Thyroid gland (tissue), 4 donors: ENCODE results near the gene SETD4. TPM values are rescaled to one million over a fixed set of nuclear protein-coding genes. Genes with fewer than 3 reads are reported as not detected.

ENCODE experiments used
- DNase-seq, 2 donors: peaks; one replicate each; pipeline ENCODE4 v3.0.0-alpha.2; 2019
- H3K27ac ChIP-seq, 3 donors: fragments of 200-600 bp; sonication (generic); 1 replicate in 2 of 3; 2 replicates in 1 of 3; pipeline ENCODE4 v1.5.1; 2016 to 2019; ENCODE audit warnings: mild to moderate bottlenecking in 1 of 3, moderate library complexity in 1 of 3
- H3K27me3 ChIP-seq: fragments of 200-600 bp; sonication (generic); one replicate; pipeline ENCODE4 v1.5.1; 2019
- H3K36me3 ChIP-seq, 2 donors: fragments of 200-600 bp; sonication (generic); one replicate each; pipeline ENCODE4 v1.5.1; 2016 to 2019
- H3K4me1 ChIP-seq, 2 donors: fragments of 200-600 bp; sonication (generic); one replicate each; pipeline ENCODE4 v1.5.1; 2017 to 2019
- H3K4me3 ChIP-seq, 3 donors: fragments of 200-600 bp; sonication (generic); replicated peaks in 1 of 3; 1 replicate in 2 of 3; 2 replicates in 1 of 3; pipeline ENCODE4 v1.5.1; 2016; ENCODE audit warnings: mild to moderate bottlenecking in 1 of 3
- H3K9me3 ChIP-seq: fragments of 200-600 bp; sonication (generic); one replicate; pipeline ENCODE4 v1.5.1; 2017
- CTCF ChIP-seq, 6 experiments: fragments of 200-600 bp in 3 of 6; fragments of 450-650 bp in 3 of 6; sonication (generic) in 3 of 6; IDR thresholded peaks; one replicate each; pipeline ENCODE4 v1.5.1; 2016 to 2019; ENCODE audit warnings: antibody characterized with exemption in 6 of 6, mild to moderate bottlenecking in 2 of 6, inconsistent platforms in 1 of 6, moderate library complexity in 1 of 6
- POLR2A ChIP-seq, 2 donors: fragments of 450-650 bp; IDR thresholded peaks; one replicate each; pipeline ENCODE4 v1.6.1; 2017; ENCODE audit warnings: antibody characterized with exemption in 2 of 2, mild to moderate bottlenecking in 2 of 2, moderate library complexity in 1 of 2
- WGBS, 2 donors: methylation state at CpG; one replicate each; pipeline ENCODE4 v1.1.5; 2017; 5-methylcytosine and 5-hydroxymethylcytosine counted together
- intact Hi-C: fragments of 100-400 bp; cut with DNase I; formaldehyde crosslinking; loops from one replicate; pipeline ENCODE4 v1.15.1; 2023
- total RNA-seq, 4 donors: library from RNA; depleted of rRNA; stranded (reverse); fragments of >200 nt; gene quantifications; one replicate each; pipeline ENCODE4 v1.2.3, GENCODE V29; 2016

The SETD4 gene
- total RNA-seq, 4 donors from 2014 or later: 25.9 to 33.1 (median 29.7) TPM

DNA sequence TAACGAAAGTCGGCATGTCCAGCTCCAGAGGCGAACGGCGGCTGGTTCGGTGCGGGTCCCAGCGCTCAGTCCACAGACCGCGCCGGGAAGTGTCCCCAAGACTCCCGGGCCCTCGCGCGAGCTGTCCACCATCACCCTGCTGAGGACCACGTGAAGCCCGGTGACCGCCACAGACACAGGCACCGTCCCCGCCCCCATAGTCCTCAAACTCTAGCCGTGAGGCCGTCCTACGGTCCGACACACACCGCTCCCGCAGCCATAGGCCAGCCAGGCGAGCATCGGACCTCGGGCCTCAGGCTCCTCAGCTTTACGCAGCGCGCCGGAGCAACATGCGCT is 535 bp downstream of the SETD4 start:
- peak; percentile 52 to 63 for DNase-seq
- Histone ChIP-seq H3K36me3 (peaks cover 17 to 23% of the 10 kb centered on the region in 2 donors), H3K4me1 (peaks cover 10 to 11% of the 10 kb centered on the region in 2 donors), H3K27ac (peak overlapping the region; percentile 88 to 89 (median 89)), H3K27me3 (no peaks in the 10 kb centered on the region), H3K4me3 (peak overlapping the region; percentile 52 to 86 (median 82)), H3K9me3 (no peaks in the 10 kb centered on the region)
- intact Hi-C loops: no loop called here
- TF ChIP-seq POLR2A (IDR thresholded peaks at IDR 0.05): no peak
- no peak for TF ChIP-seq CTCF (IDR thresholded peaks at IDR 0.05)
- 1% methylated on average over 23 to 29 of the region's 34 CpGs for WGBS, 2 donors

DNA sequence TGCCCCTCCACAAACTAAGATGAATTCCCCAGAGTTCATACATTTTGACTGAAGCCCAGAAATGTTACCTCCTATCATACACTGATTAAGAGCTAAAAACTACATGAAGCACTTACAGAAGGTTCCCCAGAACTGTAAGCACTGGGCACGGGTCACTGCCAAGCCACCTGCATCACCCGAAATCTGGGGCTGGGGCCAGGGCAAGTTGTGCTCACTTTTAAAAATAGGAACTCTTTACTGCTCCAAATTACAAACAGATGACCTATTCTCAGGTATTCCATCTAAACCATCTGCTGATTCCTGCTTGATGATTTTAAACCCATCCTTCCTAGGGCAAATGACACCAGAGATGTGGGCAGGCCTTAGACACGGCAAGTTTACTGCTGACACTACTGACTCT is 4.8 kb downstream of the SETD4 start:
- no peak for TF ChIP-seq CTCF (IDR thresholded peaks at IDR 0.05)
- no peak for TF ChIP-seq POLR2A (IDR thresholded peaks at IDR 0.05)
- Histone ChIP-seq H3K4me1 (peaks cover 10 to 11% of the 10 kb centered on the region in 2 donors), H3K9me3 (no peaks in the 10 kb centered on the region)

GRCh38 chr21:36053715-36054062 is 6.6 kb downstream of the SETD4 start:
- Histone ChIP-seq H3K27me3 (no peaks in the 10 kb centered on the region), H3K36me3 (peaks cover 48 to 59% of the 10 kb centered on the region in 2 donors), H3K9me3 (no peaks in the 10 kb centered on the region), H3K4me3 (no peak overlapping the region), H3K4me1 (peaks cover under 1 to 2% of the 10 kb centered on the region in 2 donors), H3K27ac (no peak overlapping the region)
- intact Hi-C loops: no loop called here
- 84 to 98% methylated on average over 3 of the region's 3 CpGs for WGBS, 2 donors
- DNase-seq: no peak
- TF ChIP-seq CTCF (IDR thresholded peaks at IDR 0.05): no peak
- TF ChIP-seq POLR2A (IDR thresholded peaks at IDR 0.05): no peak

More for the DNA sequence above, 4.8 kb downstream of the SETD4 start:
- intact Hi-C loops: no loop called here
- DNase-seq: no peak
- Histone ChIP-seq H3K36me3 (peaks cover 39 to 52% of the 10 kb centered on the region in 2 donors), H3K27ac (no peak overlapping the region), H3K4me3 (no peak overlapping the region), H3K27me3 (no peaks in the 10 kb centered on the region)
- WGBS, 2 donors: 92 to 95% methylated on average over 3 of the region's 3 CpGs

DNA sequence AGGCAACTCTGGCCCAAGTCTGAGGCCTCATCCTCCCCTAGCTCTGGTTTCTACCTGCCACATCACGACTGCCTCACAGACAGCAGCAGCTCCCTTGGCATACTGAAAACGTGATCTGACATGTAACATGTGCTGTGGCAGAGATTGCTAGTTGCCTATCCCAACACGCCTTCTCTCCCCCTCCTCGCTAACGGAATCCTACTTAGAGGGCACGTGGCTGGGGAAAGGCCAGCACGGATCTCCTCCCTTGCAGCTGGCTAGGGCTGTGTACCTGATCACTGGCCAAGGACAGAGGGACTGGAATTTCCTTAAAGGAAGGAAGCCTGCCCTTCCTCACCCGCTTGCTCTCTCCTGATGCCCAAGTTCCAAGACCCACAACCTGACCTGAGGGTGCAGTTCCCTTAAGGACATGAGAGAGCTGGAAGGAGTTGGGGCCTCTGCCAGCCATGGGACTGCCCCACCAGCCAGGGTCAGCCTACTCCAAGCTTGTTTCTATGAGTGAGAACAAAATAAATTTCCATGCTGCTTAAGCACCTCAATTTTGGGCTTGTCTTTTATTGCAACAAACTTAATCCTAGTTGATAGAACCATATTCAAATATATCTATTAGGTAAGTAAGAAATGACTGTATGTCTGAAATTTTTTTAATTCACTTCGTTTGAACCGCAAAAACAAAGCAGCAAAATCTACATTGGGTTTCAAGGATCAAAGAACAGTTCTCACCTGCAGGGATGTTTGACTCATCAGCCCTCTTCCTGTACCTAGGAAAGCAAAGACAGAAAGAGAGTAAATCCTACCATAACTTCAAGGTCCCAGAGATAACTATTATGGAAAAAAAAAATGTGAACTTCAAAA is 7.2 kb downstream of the SETD4 start:
- no peak for DNase-seq
- WGBS, 2 donors: 84 to 90% methylated on average over 10 of the region's 10 CpGs
- Histone ChIP-seq H3K27me3 (no peaks in the 10 kb centered on the region), H3K9me3 (no peaks in the 10 kb centered on the region), H3K36me3 (peaks cover 51 to 61% of the 10 kb centered on the region in 2 donors), H3K4me3 (no peak overlapping the region), H3K27ac (no peak overlapping the region), H3K4me1 (no peaks in the 10 kb centered on the region)
- no peak for TF ChIP-seq CTCF (IDR thresholded peaks at IDR 0.05)
- no peak for TF ChIP-seq POLR2A (IDR thresholded peaks at IDR 0.05)
- intact Hi-C loops: no loop called here

GRCh38 chr21:36048357-36048756 is 12.0 kb downstream of the SETD4 start:
- H3K27me3 ChIP-seq: no peaks in the 10 kb centered on the region
- no peaks in the 10 kb centered on the region for H3K9me3 ChIP-seq
- 94% methylated on average over 7 of the region's 7 CpGs for WGBS, 2 donors
- no peak overlapping the region for H3K27ac ChIP-seq
- H3K36me3 ChIP-seq: peaks cover 54 to 58% of the 10 kb centered on the region in 2 donors
- TF ChIP-seq POLR2A (IDR thresholded peaks at IDR 0.05) (no peak), CTCF (IDR thresholded peaks at IDR 0.05) (no peak)
- no peaks in the 10 kb centered on the region for H3K4me1 ChIP-seq
- intact Hi-C loops: no loop called here
- H3K4me3 ChIP-seq: no peak overlapping the region
- no peak for DNase-seq
